Measurements from ENCODE around the gene RASGEF1C.
A peak's percentile ranks its signal among the peaks of the same experiment; 100 is the strongest.

Gene RASGEF1C

DNA sequence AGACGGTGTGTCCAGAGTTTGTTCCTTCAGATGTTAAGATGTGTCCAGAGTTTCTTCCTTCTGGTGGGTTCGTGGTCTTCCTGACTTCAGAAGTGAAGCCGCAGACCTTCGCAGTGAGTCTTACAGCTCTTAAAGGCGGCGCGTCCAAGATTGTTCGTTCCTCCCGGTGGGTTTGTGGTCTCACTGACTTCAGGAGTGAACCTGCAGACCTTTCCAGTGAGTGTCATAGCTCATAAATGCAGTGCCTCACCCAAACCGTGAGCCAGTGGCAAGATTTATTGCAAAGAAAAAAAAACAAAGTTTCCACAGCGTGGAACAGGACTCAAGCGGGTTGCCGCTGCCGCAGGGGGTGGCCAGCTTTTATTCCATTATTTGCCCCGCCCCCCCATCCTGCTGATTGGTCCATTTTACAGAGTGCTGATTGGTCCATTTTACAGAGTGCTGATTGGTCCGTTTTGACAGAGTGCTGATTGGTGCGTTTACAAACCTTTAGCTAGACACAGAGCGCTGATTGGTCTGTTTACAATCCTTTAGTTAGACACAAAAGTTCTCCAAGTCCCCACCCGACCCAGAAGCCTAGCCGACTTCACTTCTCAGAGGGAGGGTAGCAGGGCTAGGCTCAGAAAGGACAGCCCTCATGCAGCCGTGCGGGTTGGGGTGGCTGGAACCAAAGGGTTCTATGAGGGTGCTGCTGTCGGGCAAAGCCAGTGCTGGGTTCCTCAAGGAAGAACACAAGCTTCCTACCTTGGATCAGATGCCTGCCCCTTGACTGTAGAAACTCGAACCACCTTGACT lies 128.3 kb downstream of the RASGEF1C start:
- DNase-seq = peak; percentile 69 to 73

DNA sequence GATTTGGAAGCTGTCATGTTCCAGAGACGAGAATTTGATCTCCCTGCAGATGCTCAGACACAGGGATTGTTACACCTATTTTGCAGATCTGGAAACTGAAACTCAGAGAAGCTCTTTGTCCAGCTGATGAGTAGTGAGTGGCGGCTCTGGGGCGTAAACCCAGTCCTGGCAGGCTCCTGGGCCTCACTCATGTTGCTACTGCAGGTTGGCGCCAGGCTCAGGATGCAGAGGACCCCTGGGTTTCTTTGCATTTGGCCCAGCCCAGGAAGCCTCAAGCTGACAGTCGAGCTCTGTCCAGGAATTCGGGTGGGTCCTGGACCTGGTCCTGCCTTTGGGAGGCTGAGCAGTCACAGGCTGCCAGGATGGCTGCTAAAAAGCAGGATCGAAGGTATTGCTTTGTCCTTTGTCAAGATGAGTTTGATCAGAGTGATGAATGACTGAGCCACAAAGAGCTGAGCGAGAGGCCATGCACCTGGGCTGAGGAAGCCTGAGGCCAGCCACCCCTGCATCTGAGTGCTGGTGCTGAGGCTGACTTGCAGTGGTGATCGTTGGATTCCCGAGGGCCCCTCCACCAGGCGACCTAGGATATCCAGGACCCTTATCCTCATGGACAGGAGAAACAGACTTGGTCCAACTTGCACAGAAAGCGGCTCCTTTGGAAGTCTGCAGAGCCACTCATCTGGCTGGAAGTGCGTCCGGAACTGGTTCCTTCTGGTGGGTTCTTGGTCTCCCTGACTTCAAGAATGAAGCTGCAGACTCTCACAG lies 129.1 kb downstream of the RASGEF1C start:
- DNase-seq = no peak

DNA sequence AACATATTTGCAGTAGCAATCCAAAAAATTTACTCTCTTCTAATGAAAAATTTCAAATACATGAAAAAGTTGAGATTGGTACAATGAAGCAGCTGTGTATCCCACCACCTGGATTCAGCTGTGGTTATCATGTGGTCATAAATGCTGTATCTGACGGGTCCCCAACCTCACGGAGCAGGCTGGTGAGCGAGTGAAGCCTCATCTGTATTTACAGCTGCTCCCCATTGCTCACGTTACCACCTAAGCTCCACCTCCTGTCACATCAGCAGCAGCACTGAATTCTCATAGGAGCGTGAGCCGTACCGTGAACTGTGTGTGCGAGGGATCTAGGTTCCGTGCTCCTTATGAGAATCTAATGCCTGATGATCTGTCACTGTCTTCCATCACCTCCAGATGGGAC lies 130.7 kb downstream of the RASGEF1C start:
- no peak for DNase-seq

DNA sequence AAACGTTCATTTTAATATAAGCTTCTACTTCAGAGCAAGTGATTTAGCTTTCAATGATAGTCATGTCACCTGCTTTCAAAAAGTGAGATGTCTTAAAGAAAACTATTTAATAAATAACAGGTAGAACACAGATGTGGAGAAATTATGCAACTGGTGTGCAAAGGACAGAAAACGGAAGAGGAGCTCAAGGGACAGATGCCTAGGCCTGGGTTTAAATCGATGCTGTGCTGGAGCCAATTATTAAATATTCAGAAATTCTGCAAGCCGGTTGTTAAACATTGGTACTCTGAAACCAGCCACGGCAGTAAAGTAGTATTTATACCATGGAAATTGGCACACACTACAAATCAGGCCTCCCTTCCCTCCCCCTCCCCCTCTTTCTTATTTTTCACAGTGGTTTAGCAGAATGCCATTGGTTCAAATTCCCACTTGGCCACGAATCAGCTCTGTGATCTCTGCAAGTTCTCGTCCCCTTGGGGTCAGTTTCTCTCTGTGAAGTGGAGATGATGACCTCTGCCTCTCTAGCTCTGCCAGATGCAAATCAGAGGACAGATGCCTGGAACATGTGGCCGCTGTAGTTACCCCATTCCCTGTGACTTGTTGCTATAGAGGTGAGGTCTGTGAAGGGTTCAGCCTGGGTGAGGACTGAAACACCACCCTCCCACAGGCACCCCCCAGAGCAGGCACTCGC lies 131.3 kb downstream of the RASGEF1C start:
- DNase-seq = no peak

DNA sequence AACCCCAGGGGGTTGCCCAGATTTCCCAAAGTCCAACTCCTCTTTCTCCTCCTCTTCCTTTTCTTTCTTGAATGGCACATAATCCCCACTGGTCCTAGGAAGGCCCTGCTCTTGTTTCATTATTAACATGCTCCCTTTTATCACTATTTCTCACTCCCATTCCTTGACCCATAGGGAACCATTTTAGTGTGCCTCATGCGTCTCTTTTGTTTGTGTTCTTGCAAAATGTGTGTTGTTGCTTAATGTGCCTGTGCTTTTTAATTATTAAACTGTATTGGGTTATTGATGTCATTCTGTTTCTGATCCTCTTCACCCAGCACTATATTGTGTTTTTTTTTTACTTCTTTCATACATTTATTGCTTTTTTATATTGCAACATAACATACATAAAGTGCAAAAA lies 133.3 kb downstream of the RASGEF1C start:
- no peak for DNase-seq

DNA sequence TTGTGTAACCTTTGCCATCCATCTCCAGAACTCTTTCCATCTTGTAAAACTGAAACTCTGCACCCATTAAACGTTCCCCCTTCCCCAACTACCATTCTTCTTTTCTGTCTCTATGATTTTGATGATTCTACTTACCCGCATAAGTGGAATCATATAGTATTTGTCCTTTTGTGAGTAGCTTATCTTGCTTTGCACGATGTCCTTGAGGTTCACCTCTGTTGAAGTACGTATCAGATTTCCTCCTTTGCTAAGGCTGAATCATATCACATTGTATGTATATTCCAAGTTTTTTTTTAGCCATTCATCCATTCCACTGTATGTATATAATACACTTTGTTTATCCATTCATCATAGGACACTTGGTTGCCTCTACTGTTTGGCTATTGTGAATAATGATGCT lies 134.5 kb downstream of the RASGEF1C start:
- no peak for DNase-seq

DNA sequence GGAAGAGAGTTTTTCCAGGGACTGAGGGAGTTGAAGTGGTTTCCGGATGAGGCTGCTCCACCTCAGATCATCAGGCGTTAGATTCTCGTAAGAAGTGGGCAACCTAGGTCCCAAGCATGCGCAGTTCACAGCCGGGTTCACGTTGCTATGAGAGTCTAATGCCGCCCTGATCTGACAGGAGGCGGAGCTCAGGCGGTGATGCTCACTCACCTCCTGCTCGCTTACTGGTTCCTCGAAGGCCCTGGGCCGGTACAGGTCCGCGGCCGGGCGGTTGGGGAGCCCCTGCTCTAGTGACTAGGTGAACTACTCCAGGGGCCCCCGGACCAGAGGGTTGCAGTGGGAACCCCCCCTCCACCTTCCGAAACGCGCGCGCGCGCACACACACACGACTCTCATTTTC lies 136.5 kb downstream of the RASGEF1C start:
- DNase-seq = peak in 1 of 2 experiments; percentile 26

DNA sequence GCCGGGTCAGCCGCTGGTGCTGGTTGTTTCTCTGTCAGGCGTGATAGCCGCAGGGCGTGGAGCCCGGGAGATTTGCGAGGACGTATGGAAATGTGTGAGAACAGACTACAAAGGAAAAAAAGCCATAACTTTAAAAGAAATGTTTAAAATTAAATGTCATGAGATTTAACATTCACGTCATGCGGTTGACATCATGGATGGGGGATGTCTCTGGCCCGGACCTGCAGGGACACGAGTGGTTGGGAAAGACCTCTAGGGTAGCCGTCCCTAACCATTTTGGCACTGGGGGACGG lies 136.8 kb downstream of the RASGEF1C start:
- no peak for DNase-seq

DNA sequence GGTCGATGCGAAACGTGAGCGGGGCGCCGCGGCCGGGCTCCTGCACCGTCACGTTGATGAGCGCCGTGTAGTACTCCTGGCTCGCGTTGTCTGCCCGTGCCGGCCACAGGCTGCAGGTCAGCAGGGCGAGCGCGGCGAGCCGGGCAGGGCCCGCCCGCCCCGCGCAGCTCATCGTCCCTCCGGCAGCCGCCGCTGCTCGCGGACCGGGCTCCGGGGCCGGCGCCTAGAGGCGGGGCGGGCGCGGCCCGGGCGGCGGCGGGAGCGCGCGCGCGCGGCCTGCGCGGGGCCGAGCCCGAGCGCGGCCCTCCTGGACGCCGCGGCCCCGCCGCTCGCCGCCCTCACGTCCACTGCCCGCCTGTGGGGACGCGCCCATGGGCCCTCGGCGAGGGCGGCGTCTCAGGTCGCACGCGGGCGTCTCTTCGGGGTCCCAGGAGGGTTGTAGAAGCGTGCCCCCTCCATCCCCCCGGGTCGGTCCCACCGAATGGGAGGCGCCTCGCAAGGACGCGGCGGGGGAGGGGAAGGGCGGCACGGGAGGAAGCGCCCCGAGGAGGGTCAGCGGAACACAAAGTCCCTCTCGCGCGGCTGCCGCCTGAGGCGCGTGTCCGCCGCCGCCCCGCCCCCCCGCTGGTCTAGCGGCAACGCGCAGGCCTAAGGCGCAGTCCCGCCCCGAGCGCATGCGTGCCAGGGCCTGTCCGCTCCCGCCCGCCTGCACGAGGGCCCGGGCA lies 137.3 kb downstream of the RASGEF1C start, which contains the start of gene RNF130:
RNF130 (minus strand) TSS at position 229 of the 725 bp plus-strand sequence; CDS start at position 172, 57 bp downstream.
- peak; percentile 91 to 93 for DNase-seq

DNA sequence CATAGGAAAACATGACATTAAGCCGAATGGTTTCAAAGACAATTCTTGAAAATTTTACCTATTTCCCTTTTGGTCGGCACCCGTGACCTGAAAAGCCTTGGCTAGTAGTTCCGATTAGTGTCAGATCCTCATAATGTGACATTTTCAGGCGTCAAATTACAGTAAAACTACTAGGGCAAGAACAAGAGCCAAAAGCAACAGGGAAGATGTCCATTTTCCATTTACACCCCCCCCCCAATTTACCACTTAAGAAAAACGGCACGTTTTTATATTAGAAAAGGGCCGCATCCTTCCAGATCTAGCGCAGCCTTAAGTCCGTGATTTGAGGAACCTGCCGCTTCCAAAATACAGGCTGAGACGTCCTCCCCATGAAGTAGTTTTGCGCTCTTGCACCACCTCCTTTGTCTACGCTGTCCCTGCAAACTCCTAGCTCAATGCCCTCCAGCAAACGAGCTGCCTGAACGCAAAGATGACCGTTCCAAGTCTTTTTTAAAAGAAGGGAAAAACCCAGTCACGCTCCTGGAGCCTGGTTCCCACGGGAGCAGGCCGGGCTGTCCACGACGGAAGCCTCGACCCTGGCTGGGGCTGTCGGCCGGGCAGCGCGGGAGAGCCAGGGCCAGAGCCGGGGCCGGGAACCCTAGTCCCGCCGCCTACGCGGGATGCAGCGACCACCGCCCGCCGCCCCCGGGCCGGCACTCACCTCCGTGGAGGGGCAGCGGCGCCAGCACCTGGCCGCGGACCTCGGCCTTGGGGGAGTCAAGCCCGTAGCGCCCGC lies 138.1 kb downstream of the RASGEF1C start:
- peak in 1 of 2 experiments; percentile 58 for DNase-seq

DNA sequence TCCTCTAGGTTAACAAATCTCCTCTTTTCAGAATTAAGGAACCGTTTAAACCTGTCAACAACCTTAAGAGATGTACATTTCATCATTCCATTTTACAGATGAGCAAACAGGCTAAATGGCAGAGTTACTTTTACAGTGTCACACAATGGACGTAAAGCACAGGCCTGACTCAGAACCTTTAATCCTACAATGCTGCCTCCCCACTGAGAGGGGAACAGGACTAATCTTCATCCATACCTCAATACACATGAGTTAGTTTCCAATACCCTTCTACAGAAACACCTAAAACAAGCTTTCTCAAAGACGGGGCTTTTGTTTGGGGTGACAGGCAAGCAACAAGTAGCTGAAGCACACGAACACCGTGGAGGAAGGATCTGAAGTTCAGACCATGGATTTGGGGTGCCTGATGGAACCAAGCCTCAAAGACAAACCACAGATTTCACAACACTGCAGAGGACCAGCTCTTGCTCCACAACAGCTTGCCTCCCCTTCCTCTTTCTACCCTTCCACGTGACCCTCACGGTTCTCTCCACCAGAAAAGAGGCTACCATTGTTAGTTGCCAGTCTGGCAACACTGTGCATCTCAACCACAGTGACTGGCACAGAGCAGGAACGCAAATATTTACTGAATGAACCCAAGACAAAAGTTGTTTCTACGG lies 139.3 kb downstream of the RASGEF1C start:
- DNase-seq = no peak

DNA sequence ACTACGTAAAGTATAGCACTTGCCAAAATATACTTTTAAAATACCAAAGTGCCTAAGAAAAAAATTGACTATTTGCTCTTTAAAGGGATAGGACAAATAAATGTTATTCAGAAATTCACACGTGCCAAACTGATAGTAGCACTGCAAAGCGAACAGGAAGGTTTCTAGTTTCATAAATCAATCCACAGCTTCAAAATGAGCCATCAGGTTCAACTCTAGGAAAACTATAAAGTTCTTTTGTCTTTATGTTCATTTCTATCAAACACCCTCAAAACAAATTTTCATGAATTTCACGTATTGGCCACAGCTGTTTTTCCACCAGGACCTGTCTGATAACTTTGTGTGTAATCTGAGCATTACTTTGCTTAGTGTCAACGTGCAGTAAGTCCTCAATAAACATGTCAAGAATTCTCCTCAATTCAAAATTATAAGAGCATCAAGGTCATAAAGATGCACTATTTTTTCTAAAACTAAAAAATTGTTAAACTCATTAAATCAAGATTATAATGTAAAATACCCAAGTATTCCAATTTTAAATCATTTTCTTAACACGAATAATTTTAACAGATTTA lies 140.4 kb downstream of the RASGEF1C start:
- no peak for DNase-seq

DNA sequence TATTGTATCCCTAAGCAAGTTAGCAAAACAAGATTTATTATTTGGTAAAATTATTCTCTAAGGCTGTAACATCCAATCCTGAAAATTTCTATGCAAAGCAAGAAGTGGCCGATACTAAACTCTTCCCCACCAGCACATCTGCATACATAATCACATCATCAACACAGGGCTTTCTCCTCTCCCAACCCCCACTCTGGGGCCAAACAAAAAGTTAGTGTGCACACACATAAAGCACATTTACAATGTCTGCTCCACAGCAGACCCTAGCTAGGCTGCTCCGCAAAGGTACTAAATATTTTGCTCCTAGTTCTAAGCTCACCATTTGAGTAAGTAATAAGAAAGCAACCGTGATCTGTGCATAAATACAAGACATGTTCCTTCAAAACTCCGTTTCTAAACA lies 141.0 kb downstream of the RASGEF1C start:
- DNase-seq = no peak

DNA sequence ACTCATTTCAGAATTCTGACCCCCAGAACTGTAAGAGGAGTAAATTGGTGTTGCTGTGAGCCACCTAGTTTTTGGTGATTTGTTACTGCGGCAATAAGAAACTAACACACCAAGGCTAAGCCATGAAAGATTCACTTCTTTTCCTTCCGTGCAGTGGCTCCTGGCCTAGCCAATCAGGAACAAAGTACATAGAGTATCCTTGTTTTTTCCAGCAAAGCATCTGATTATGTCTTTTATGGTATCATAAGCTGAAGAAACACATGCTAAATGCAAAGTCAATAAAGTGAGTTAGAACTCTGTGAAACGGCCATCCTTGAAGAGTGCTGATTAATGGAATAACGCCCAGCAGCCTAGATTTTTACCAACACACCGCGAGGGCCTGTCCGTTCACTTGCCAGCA lies 148.8 kb downstream of the RASGEF1C start:
- no peak for DNase-seq

DNA sequence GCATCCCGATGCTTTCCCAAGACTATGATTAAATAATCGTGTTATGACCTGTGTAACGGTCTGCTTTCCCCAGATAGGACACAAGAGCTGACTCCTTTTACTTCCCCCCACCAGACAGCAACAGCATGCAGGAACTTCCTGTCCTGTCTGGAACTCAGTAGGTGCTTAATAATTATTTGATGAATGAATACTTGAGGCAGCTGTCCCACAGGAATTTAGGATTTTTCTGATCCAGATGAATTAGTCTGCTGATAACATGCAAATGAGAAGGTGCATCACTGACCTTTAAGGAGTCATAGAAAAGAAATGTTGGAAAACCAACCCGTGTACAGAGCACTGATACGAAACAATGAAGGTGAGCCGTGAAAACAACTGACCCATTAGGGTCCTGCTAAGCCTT lies 149.7 kb downstream of the RASGEF1C start:
- DNase-seq = no peak

DNA sequence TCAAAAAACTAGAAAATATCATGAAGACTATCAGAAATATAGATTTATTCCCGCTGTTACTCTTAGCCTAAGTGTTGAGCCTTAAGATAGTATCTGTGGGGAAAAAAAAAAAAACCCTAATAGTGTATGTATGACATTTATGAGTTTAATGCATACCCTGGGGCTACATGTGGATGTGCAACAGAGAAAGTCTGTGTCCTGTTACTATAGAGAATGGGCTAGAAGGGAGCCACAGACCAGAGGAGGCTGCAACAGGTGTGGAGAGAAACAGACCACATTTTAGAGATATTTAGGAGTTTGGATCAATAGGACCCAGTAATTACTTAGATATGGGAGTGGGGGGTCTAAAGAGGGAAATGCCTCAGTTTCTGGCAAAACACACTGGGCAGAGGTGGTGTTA lies 152.9 kb downstream of the RASGEF1C start:
- no peak for DNase-seq

DNA sequence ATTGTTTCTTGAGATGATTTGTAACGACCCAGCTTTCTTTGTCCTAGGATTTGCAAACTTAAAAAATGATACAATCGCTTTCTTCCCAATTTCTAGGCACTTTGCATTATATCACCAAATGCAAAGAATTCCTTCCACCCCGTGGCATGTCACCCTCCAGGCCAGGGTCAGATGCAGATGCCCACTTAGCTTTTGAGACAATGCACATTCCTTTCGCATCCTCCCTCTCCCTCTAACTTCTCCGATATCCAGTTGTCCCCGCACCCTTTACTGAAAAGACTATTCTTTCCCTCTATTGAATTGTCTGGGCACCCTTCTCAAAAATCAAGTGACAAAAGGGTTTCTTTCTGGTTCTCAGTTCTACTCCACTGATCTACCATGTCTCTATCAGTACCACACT lies 154.8 kb downstream of the RASGEF1C start:
- no peak for DNase-seq

DNA sequence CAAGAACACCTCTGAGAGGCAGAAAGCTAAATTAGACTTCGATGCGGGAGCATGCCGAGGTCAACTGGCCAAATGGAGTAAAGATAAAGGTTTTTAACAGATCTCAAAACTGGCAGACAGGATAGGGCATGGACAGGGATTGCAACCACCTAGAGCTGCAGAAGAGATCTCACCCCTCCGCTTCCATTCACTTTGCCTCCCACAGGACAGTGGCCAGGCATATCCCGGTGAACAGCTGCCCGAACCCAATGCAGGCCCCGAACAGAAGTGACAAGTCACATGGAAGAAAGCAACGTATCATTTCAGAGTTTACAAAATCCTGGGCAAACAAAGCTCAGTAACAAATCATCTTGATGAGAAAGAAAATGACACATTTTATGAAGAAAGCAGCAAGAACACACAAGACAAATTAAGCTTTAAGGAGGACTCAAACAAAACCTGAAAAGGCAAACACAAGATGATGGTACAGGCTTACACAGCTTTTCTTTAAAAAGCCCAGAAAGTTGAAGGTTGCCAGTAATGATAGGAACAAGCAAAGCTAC lies 155.9 kb downstream of the RASGEF1C start:
- DNase-seq = no peak

DNA sequence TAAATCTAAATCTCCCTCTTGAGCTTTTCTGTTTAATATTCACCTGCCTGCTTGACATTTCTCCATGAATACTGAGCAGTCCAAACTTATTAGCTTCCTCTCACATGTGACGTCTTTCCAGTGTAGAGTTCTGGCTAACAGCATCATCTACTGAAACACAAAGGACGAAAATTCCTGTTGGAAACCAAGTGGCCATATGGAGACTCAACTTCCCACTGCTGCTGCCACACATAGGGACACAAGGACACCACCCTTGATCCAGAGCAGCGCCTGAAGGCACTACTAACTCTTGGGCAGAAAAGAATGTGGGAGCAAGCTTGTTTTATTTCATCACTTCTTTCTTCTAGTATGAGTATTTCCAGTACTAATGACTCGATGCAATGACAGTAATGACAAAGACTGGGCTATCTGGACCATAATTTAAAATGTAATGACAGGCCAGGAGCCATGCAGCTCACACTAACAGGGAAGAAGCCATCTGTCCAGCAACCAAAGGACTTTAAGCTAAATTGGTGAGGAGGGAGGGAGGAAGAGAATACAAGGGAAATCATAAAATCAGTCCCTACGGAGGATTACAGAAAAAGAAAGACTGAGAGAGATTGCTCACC lies 156.7 kb downstream of the RASGEF1C start:
- DNase-seq = no peak

Measured in activated T-cell treated with anti-CD3 and anti-CD28 coated beads, Interleukin-2, amount 50 U/mL, for 48 hours (primary cell).